ENCODE results near the gene SIGLEC1. TPM values are rescaled to one million over a fixed set of nuclear protein-coding genes. Genes with fewer than 3 reads are reported as not detected.

The SIGLEC1 gene
- total and polyA plus RNA-seq, 2 donors (not counting 1 experiment from before 2014, with no cell fraction given): 0.06 to 0.15 TPM

DNA sequence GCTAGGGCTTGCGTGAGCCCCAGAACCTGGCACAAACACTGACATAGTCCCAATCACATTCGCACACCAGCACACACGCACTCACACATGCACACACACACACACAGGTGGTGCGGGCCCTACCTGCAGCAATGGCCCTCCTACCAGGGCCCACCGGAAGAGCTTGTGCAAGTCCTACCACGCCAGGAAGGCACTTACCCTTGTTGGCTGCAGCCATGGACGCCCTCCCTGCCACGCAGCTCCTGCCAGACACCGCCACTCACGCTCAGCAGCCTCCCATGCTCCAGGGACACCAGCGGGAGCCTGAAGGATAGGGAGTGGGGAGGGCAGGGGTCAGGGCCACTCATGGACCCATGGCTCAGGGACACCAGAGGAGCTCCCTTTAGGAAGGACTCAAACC is 47.5 kb upstream of the SIGLEC1 start:
- peak overlapping the region; percentile 59 for H3K27ac Mint-ChIP-seq
- H2AFZ ChIP-seq (ENCODE audit: insufficient read depth, low read depth, low read length, poor library complexity, severe bottlenecking): no peak overlapping the region
- peaks cover 5 to 12% of the 10 kb centered on the region in 2 donors for H3K4me1 ChIP-seq (ENCODE audit: control insufficient read depth in 2 of 2, insufficient read depth in 2 of 2, low read length in 2 of 2)
- H3K27ac ChIP-seq (ENCODE audit: low read length in 2 of 2): no peak overlapping the region
- no peak overlapping the region for H3K9ac ChIP-seq (ENCODE audit: low read length)
- H3K79me2 ChIP-seq (ENCODE audit: control insufficient read depth, insufficient read depth, low read length): peaks cover 16% of the 10 kb centered on the region
- WGBS (ENCODE audit: insufficient coverage): 95% methylated on average over 11 of the region's 11 CpGs
- H3K9me3 ChIP-seq (ENCODE audit: control extremely low read depth in 1 of 3, control insufficient read depth in 2 of 3, insufficient read depth in 1 of 3, low read length in 2 of 3): peaks cover 0 to 4% (median 0%) of the 10 kb centered on the region in 3 donors
- intact Hi-C loops (cut with micrococcal nuclease): no loop called here
- no peak overlapping the region for H3K4me3 ChIP-seq (ENCODE audit: control extremely low read depth in 1 of 5, extremely low read depth in 1 of 5, insufficient read depth in 1 of 5, low read depth in 2 of 5, low read length in 4 of 5)
- CTCF ChIA-PET: interaction anchor here (0.6 kb wide), 1 partner anchor 999 kb away, joined by 3 read pairs; no protein-coding TSS in a partner anchor
- H4K20me1 ChIP-seq (ENCODE audit: control insufficient read depth, insufficient read depth, low read length, poor library complexity, severe bottlenecking): no peaks in the 10 kb centered on the region
- H3K4me1 Mint-ChIP-seq: peaks cover 17% of the 10 kb centered on the region
- no peaks in the 10 kb centered on the region for H3K9me3 Mint-ChIP-seq (ENCODE audit: insufficient read depth)
- POLR2A ChIA-PET: no interaction called here
- no peak overlapping the region for H3K4me2 ChIP-seq (replicated peaks; ENCODE audit: low read depth, low read length, poor library complexity, severe bottlenecking)
- ATAC-seq (ENCODE audit: low read depth): no peak
- no peaks in the 10 kb centered on the region for H3K27me3 Mint-ChIP-seq
- H3K4me3 Mint-ChIP-seq: no peak overlapping the region
- H3K36me3 ChIP-seq (replicated peaks in 1 of 2; ENCODE audit: control extremely low read depth in 1 of 2, control insufficient read depth in 1 of 2, extremely low read depth in 1 of 2, insufficient read depth in 2 of 2, low read length in 1 of 2): peaks cover 0 to 8% of the 10 kb centered on the region in 2 experiments
- H3K27me3 ChIP-seq (replicated peaks in 1 of 4; ENCODE audit: control extremely low read depth in 1 of 4, control insufficient read depth in 3 of 4, insufficient read depth in 4 of 4, low read length in 3 of 4): no peaks in the 10 kb centered on the region
- DNase-seq: no peak
- no peak for TF ChIP-seq EZH2 (IDR thresholded peaks at IDR 0.05; ENCODE audit: borderline replicate concordance, insufficient read depth, low read depth, low read length, poor library complexity, severe bottlenecking)
- TF ChIP-seq, protein P1, sequence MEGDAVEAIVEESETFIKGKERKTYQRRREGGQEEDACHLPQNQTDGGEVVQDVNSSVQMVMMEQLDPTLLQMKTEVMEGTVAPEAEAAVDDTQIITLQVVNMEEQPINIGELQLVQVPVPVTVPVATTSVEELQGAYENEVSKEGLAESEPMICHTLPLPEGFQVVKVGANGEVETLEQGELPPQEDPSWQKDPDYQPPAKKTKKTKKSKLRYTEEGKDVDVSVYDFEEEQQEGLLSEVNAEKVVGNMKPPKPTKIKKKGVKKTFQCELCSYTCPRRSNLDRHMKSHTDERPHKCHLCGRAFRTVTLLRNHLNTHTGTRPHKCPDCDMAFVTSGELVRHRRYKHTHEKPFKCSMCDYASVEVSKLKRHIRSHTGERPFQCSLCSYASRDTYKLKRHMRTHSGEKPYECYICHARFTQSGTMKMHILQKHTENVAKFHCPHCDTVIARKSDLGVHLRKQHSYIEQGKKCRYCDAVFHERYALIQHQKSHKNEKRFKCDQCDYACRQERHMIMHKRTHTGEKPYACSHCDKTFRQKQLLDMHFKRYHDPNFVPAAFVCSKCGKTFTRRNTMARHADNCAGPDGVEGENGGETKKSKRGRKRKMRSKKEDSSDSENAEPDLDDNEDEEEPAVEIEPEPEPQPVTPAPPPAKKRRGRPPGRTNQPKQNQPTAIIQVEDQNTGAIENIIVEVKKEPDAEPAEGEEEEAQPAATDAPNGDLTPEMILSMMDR (IDR thresholded peaks at IDR 0.05): no peak

GRCh38 chr20:3759316-3759823 is 47.0 kb upstream of the SIGLEC1 start:
- Histone ChIP-seq H3K9ac (ENCODE audit: low read length) (no peak overlapping the region), H3K36me3 (replicated peaks in 1 of 2; ENCODE audit: control extremely low read depth in 1 of 2, control insufficient read depth in 1 of 2, extremely low read depth in 1 of 2, insufficient read depth in 2 of 2, low read length in 1 of 2) (peaks cover 0 to 8% of the 10 kb centered on the region in 2 experiments), H3K27ac (ENCODE audit: low read length in 2 of 2) (no peak overlapping the region), H3K27me3 (replicated peaks in 1 of 4; ENCODE audit: control extremely low read depth in 1 of 4, control insufficient read depth in 3 of 4, insufficient read depth in 4 of 4, low read length in 3 of 4) (no peaks in the 10 kb centered on the region), H3K9me3 (ENCODE audit: control extremely low read depth in 1 of 3, control insufficient read depth in 2 of 3, insufficient read depth in 1 of 3, low read length in 2 of 3) (peaks cover 0 to 4% (median 0%) of the 10 kb centered on the region in 3 donors), H4K20me1 (ENCODE audit: control insufficient read depth, insufficient read depth, low read length, poor library complexity, severe bottlenecking) (no peaks in the 10 kb centered on the region), H3K4me3 (ENCODE audit: control extremely low read depth in 1 of 5, extremely low read depth in 1 of 5, insufficient read depth in 1 of 5, low read depth in 2 of 5, low read length in 4 of 5) (no peak overlapping the region), H3K4me1 (ENCODE audit: control insufficient read depth in 2 of 2, insufficient read depth in 2 of 2, low read length in 2 of 2) (peaks cover 5 to 12% of the 10 kb centered on the region in 2 donors), H3K79me2 (ENCODE audit: control insufficient read depth, insufficient read depth, low read length) (peaks cover 13% of the 10 kb centered on the region), H3K4me2 (replicated peaks; ENCODE audit: low read depth, low read length, poor library complexity, severe bottlenecking) (no peak overlapping the region), H2AFZ (ENCODE audit: insufficient read depth, low read depth, low read length, poor library complexity, severe bottlenecking) (no peak overlapping the region)
- WGBS (ENCODE audit: insufficient coverage): 96% methylated on average over 10 of the region's 11 CpGs
- no peaks in the 10 kb centered on the region for H3K27me3 Mint-ChIP-seq
- POLR2A ChIA-PET: no interaction called here
- H3K27ac Mint-ChIP-seq: peak overlapping the region; percentile 59
- DNase-seq: no peak
- intact Hi-C loops (cut with micrococcal nuclease): no loop called here
- H3K9me3 Mint-ChIP-seq (ENCODE audit: insufficient read depth): no peaks in the 10 kb centered on the region
- no peak for ATAC-seq (ENCODE audit: low read depth)
- TF ChIP-seq, protein P1 (IDR thresholded peaks at IDR 0.05): no peak
- TF ChIP-seq EZH2 (IDR thresholded peaks at IDR 0.05; ENCODE audit: borderline replicate concordance, insufficient read depth, low read depth, low read length, poor library complexity, severe bottlenecking): no peak
- H3K4me3 Mint-ChIP-seq: no peak overlapping the region
- CTCF ChIA-PET: interaction anchor here (0.7 kb wide), 1 partner anchor 11 kb away, joined by 3 read pairs; no protein-coding TSS in a partner anchor
- H3K4me1 Mint-ChIP-seq: peaks cover 14% of the 10 kb centered on the region

Measured in B cell (primary cell).